Measurements from ENCODE around the gene SLC44A2. TPM values are rescaled to one million over a fixed set of nuclear protein-coding genes. Genes with fewer than 3 reads are reported as not detected.
A peak's percentile ranks its signal among the peaks of the same experiment; 100 is the strongest.

The SLC44A2 gene
- total RNA-seq, 2 donors from 2014 or later, result 106 to 240 TPM

DNA sequence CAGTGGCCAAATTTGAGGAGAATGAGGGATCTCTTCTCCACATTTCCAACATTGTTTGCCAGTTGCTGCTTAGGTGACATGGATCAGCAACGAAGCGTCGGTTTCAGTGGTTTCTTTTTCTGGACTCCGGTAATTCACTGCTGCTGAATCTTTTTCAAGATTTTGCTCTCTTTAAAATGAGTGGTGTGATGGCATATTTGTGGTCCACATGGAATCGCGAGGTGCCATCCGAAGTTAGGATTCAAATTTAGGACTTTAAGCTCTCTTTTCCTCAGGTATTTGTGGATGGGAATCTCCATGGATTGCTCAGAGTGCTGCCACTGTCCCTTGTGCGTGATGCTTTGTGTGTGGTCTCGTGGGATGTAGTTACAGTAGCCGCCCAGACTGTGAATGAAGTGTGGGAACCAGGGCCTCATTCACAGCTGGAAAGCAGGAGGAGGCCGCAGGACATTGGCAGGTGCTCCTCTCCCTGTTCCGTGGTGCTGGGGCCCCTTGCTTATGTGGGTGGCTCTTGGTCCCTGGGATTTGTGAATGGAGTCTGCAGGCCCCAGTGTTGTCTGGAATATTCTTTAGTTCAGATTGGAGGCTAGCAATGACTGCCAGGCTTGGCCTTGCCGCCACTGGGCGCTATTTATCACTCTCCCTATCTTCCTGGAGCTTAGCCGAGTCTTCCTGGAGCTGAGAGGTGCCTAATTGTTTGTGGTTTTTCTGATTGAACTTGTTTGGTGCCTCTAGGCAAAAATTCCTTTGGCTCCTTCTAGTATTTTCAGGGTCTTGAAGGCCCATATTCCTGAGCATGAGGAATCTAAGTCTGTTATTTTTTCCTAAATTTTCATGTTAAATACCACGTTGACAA lies 30.3 kb downstream of the SLC44A2 start:
- Mint-ChIP-seq H3K36me3 (ENCODE audit: low read depth) (peaks cover 49% of the 10 kb centered on the region), H3K9me3 (no peaks in the 10 kb centered on the region), H3K4me3 (peak overlapping the region; percentile 92), H3K4me1 (peaks cover 20% of the 10 kb centered on the region), H3K27ac (peak overlapping the region; percentile 99), H3K27me3 (ENCODE audit: insufficient read depth) (no peaks in the 10 kb centered on the region)
- TF ChIP-seq, protein P1, sequence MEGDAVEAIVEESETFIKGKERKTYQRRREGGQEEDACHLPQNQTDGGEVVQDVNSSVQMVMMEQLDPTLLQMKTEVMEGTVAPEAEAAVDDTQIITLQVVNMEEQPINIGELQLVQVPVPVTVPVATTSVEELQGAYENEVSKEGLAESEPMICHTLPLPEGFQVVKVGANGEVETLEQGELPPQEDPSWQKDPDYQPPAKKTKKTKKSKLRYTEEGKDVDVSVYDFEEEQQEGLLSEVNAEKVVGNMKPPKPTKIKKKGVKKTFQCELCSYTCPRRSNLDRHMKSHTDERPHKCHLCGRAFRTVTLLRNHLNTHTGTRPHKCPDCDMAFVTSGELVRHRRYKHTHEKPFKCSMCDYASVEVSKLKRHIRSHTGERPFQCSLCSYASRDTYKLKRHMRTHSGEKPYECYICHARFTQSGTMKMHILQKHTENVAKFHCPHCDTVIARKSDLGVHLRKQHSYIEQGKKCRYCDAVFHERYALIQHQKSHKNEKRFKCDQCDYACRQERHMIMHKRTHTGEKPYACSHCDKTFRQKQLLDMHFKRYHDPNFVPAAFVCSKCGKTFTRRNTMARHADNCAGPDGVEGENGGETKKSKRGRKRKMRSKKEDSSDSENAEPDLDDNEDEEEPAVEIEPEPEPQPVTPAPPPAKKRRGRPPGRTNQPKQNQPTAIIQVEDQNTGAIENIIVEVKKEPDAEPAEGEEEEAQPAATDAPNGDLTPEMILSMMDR (conservative IDR thresholded peaks at IDR 0.05), result peak; percentile 37
- H3K9me3 ChIP-seq (ENCODE audit: control insufficient read depth, low read length), result no peaks in the 10 kb centered on the region
- H3K4me1 ChIP-seq (ENCODE audit: control insufficient read depth, insufficient read depth, low read length), result no peaks in the 10 kb centered on the region
- peak overlapping the region; percentile 99 for H3K9ac ChIP-seq (ENCODE audit: extremely low read depth, low read length, poor library complexity, severe bottlenecking)
- H3K27ac ChIP-seq (ENCODE audit: low read depth, low read length), result peak overlapping the region; percentile 100
- H3K4me3 ChIP-seq (ENCODE audit: low read length), result peak overlapping the region; percentile 91
- 0 to 1% methylated on average over 9 to 14 of the region's 16 CpGs for WGBS, 2 experiments (ENCODE audit: insufficient coverage in 1 of 2, insufficient read length in 1 of 2)
- H3K36me3 ChIP-seq (ENCODE audit: control insufficient read depth, insufficient read depth, low read length), result peaks cover 55% of the 10 kb centered on the region
- DNase-seq, result peak; percentile 70
- H3K27me3 ChIP-seq (ENCODE audit: control insufficient read depth, insufficient read depth, low read length, poor library complexity, severe bottlenecking), result no peaks in the 10 kb centered on the region

DNA sequence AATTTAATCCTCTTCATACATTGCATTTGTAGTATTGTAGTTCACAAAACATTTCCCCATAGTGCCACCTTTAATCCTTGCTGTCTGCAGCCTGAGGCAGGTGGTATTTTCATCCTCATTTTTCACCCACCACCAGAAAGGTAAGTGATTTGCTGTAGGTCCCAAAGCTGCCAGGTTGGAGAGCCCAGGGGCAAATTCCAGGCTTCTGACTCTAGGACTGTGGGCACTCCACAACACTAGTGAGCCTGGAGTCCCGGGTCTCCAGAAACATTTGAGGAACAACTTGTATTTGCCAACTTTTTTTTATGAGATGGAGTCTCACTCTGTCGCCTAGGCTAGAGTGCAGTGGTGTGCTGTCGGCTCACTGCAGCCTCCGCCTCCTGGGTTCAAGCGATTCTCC lies 35.0 kb downstream of the SLC44A2 start:
- Histone ChIP-seq H3K4me1 (ENCODE audit: control insufficient read depth, insufficient read depth, low read length) (no peaks in the 10 kb centered on the region), H3K36me3 (ENCODE audit: control insufficient read depth, insufficient read depth, low read length) (peaks cover 76% of the 10 kb centered on the region), H3K9ac (ENCODE audit: extremely low read depth, low read length, poor library complexity, severe bottlenecking) (no peak overlapping the region), H3K27me3 (ENCODE audit: control insufficient read depth, insufficient read depth, low read length, poor library complexity, severe bottlenecking) (no peaks in the 10 kb centered on the region), H3K4me3 (ENCODE audit: low read length) (no peak overlapping the region), H3K27ac (ENCODE audit: low read depth, low read length) (no peak overlapping the region), H3K9me3 (ENCODE audit: control insufficient read depth, low read length) (no peaks in the 10 kb centered on the region)
- DNase-seq, result no peak
- 95 to 100% methylated on average over 4 to 5 of the region's 5 CpGs for WGBS, 2 experiments (ENCODE audit: insufficient coverage in 1 of 2, insufficient read length in 1 of 2)
- Mint-ChIP-seq H3K9me3 (no peaks in the 10 kb centered on the region), H3K27me3 (ENCODE audit: insufficient read depth) (no peaks in the 10 kb centered on the region), H3K27ac (peak overlapping the region; percentile 27), H3K36me3 (ENCODE audit: low read depth) (peaks cover 60% of the 10 kb centered on the region), H3K4me1 (peaks cover 26% of the 10 kb centered on the region), H3K4me3 (no peak overlapping the region)
- TF ChIP-seq, protein P1 (conservative IDR thresholded peaks at IDR 0.05), result no peak

DNA sequence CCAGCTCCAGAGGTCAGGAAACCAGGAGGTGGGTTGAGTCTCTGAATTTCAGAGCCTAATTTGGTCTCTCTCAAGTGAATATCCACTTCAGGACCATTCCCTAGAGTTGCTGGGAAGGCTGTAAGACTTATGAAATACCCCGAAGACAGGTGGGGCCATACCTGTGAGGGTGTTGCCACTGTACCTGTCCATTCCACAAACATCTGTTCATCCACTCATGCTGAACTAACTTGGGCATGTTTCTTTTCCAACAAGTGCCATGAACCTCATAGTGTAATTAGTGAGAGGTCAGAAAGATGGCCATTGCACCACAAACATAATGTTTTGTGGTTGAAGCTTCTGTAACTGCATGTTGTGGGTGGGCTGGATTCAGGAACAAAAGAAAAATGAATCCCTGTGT lies 36.6 kb downstream of the SLC44A2 start:
- Mint-ChIP-seq H3K9me3 (no peaks in the 10 kb centered on the region), H3K36me3 (ENCODE audit: low read depth) (peaks cover 56% of the 10 kb centered on the region), H3K4me1 (peaks cover 18% of the 10 kb centered on the region), H3K27ac (no peak overlapping the region), H3K27me3 (ENCODE audit: insufficient read depth) (no peaks in the 10 kb centered on the region), H3K4me3 (no peak overlapping the region)
- Histone ChIP-seq H3K9me3 (ENCODE audit: control insufficient read depth, low read length) (no peaks in the 10 kb centered on the region), H3K4me3 (ENCODE audit: low read length) (no peak overlapping the region), H3K4me1 (ENCODE audit: control insufficient read depth, insufficient read depth, low read length) (no peaks in the 10 kb centered on the region), H3K36me3 (ENCODE audit: control insufficient read depth, insufficient read depth, low read length) (peaks cover 77% of the 10 kb centered on the region), H3K27me3 (ENCODE audit: control insufficient read depth, insufficient read depth, low read length, poor library complexity, severe bottlenecking) (no peaks in the 10 kb centered on the region), H3K9ac (ENCODE audit: extremely low read depth, low read length, poor library complexity, severe bottlenecking) (no peak overlapping the region), H3K27ac (ENCODE audit: low read depth, low read length) (no peak overlapping the region)
- 100% methylated on average over 1 of the region's 1 CpG; no CpG with 5 or more reads in 1 of the 2 experiments for WGBS, 2 experiments (ENCODE audit: insufficient coverage in 1 of 2, insufficient read length in 1 of 2)
- no peak for DNase-seq
- TF ChIP-seq, protein P1 (conservative IDR thresholded peaks at IDR 0.05), result no peak
